ENCODE measurements around the gene MYO1E.

The MYO1E gene

DNA sequence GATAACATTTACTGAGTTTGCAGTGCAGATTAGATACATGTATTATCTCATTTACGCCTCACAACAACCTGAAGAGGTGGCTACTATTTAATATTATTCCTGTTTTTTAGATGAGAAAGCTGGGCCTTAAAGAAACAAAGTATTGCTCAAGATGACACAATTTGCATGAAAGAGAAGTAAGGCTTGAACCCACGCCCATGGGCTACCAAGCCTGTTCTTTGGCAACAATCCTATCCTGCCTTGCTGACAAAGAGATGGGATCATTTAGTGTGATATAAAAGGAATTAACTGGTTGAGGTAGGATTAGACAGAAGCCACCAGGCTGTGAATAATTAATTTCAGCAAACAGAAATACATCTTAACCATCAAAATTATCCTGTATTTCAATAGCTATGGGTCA, 175.2 kb downstream of the MYO1E start:
- H3K27ac ChIP-seq: no peak overlapping the region
- TF ChIP-seq, protein P1, sequence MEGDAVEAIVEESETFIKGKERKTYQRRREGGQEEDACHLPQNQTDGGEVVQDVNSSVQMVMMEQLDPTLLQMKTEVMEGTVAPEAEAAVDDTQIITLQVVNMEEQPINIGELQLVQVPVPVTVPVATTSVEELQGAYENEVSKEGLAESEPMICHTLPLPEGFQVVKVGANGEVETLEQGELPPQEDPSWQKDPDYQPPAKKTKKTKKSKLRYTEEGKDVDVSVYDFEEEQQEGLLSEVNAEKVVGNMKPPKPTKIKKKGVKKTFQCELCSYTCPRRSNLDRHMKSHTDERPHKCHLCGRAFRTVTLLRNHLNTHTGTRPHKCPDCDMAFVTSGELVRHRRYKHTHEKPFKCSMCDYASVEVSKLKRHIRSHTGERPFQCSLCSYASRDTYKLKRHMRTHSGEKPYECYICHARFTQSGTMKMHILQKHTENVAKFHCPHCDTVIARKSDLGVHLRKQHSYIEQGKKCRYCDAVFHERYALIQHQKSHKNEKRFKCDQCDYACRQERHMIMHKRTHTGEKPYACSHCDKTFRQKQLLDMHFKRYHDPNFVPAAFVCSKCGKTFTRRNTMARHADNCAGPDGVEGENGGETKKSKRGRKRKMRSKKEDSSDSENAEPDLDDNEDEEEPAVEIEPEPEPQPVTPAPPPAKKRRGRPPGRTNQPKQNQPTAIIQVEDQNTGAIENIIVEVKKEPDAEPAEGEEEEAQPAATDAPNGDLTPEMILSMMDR (IDR thresholded peaks at IDR 0.05): no peak
- no peak for TF ChIP-seq ZFX (IDR thresholded peaks at IDR 0.05; ENCODE audit: borderline replicate concordance)

DNA sequence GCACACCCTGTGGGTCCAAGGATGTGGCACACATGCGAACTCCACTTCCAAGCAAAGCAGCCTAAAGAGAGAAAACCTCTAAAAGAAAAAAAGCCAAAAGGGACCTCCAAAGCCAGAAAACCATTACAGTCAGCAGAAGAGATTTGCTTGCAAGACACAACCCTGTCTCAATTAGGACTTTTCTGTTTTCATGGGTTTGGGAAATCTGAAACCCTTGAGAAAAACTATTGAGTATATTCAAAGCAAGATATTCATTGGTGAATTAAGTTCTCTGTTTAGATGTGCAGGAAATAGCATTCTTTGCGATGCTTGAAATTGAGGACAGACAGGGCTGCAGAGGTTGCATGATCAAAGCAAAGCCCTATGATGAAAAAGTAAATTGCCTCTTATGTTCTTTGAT, 176.3 kb downstream of the MYO1E start:
- TF ChIP-seq, protein P1 (IDR thresholded peaks at IDR 0.05): no peak
- TF ChIP-seq ZFX (IDR thresholded peaks at IDR 0.05; ENCODE audit: borderline replicate concordance): no peak
- H3K27ac ChIP-seq: no peak overlapping the region

- TF ChIP-seq ZFX (IDR thresholded peaks at IDR 0.05; ENCODE audit: borderline replicate concordance): no peak
- TF ChIP-seq, protein P1 (IDR thresholded peaks at IDR 0.05): no peak
- no peak overlapping the region for H3K27ac ChIP-seq
These were observed 177.9 kb downstream of the MYO1E start for GRCh38 chr15:59194639-59195325.

DNA sequence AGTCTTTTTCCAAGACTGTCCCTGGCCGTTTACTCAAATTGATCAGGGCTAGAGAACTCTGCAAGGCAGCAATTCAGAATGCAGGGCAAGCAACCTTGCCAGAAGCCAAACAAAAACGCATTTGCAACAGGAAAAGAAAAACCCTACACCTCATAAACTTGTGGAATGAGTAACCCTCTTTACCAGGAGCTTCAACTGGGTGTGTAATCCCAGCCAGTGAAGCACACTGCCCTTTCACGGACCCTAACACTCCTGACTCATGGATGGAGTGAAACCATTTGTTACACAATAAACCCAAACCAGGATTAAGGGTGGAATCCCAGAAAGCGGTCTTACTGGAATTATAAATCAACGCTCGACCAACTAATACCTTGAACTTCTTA, 180.8 kb downstream of the MYO1E start:
- TF ChIP-seq ZFX (IDR thresholded peaks at IDR 0.05; ENCODE audit: borderline replicate concordance): no peak
- TF ChIP-seq, protein P1 (IDR thresholded peaks at IDR 0.05): no peak
- H3K27ac ChIP-seq: no peak overlapping the region

DNA sequence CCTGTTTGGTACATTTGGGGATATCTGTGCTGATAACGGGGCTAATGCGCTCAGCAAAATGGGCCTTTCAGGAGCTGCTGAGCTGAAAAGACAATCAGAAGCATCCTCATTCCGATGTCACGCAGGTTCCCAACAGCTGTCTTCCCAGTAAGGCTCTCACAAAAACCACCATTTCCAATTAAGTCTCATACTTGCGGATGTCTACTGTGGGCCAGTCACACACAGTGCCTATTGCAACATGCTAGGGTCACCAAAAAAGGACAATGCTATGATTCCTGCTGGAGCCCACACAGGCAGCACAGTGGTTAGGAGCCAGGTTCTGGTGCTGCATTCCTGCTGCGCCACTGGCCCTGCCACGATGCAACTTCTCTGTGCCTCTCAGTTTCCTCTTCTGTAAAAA, 182.4 kb downstream of the MYO1E start:
- no peak overlapping the region for H3K27ac ChIP-seq
- TF ChIP-seq, protein P1 (IDR thresholded peaks at IDR 0.05): no peak
- TF ChIP-seq ZFX (IDR thresholded peaks at IDR 0.05; ENCODE audit: borderline replicate concordance): no peak

GRCh38 chr15:59189241-59189640, 183.4 kb downstream of the MYO1E start:
- H3K27ac ChIP-seq: no peak overlapping the region
- TF ChIP-seq, protein P1 (IDR thresholded peaks at IDR 0.05): no peak
- TF ChIP-seq ZFX (IDR thresholded peaks at IDR 0.05; ENCODE audit: borderline replicate concordance): no peak

DNA sequence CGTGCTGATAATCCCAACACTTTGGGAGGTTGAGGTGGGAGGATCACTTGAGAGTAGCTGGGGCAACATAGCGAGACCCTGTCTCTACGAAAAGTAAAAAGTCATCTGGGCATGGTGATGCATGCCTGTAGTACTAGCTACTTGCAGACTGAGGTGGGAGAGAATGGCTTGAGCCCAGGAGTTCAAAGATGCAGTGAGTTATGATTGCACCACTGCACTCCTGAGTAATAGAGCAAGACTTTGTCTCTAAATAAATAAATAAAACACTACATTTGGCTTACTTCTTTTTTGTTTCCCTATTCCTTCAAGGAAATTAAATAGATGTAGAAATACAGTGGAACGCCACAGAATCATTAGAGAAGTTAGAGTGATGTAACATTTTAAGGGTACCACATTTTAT, 186.2 kb downstream of the MYO1E start:
- no peak overlapping the region for H3K27ac ChIP-seq
- no peak for TF ChIP-seq ZFX (IDR thresholded peaks at IDR 0.05; ENCODE audit: borderline replicate concordance)
- TF ChIP-seq, protein P1 (IDR thresholded peaks at IDR 0.05): no peak
